Testis (tissue), 3 donors: Measurements from ENCODE around the gene MYBPC3. TPM values are rescaled to one million over a fixed set of nuclear protein-coding genes. Genes with fewer than 3 reads are reported as not detected.

ENCODE experiments used
- DNase-seq: peaks from one replicate; pipeline ENCODE4 v3.0.0-alpha.2; 2019
- H3K27ac ChIP-seq, 2 donors: fragments of 200-600 bp; sonication (generic); one replicate each; pipeline ENCODE4 v1.5.1; 2019
- H3K27me3 ChIP-seq: fragments of 200-600 bp; sonication (generic); one replicate; pipeline ENCODE4 v1.5.1; 2019
- H3K36me3 ChIP-seq: fragments of 200-600 bp; sonication (generic); one replicate; pipeline ENCODE4 v1.5.1; 2017; ENCODE audit warnings: low read depth; ENCODE audit errors: missing control alignments
- H3K4me1 ChIP-seq: fragments of 200-600 bp; sonication (generic); one replicate; pipeline ENCODE4 v1.5.1; 2019
- H3K4me3 ChIP-seq, 2 donors: fragments of 200-600 bp; sonication (generic); one replicate each; pipeline ENCODE4 v1.5.1; 2017 to 2019
- H3K9me3 ChIP-seq: fragments of 200-600 bp; sonication (generic); one replicate; pipeline ENCODE4 v1.5.1; 2017
- CTCF ChIP-seq, 3 experiments: fragments of 450-650 bp in 2 of 3; fragments of 200-600 bp in 1 of 3; sonication (generic) in 1 of 3; IDR thresholded peaks; one replicate each; pipeline ENCODE4 v1.5.1; 2016 to 2019; ENCODE audit warnings: antibody characterized with exemption in 3 of 3, mild to moderate bottlenecking in 2 of 3, moderate library complexity in 1 of 3
- POLR2A ChIP-seq: fragments of 450-650 bp; IDR thresholded peaks from one replicate; pipeline ENCODE4 v1.6.1; 2017; ENCODE audit warnings: antibody characterized with exemption, mild to moderate bottlenecking, moderate library complexity
- WGBS, 2 donors: methylation state at CpG; one replicate each; pipeline ENCODE4 v1.1.5; 2018; 5-methylcytosine and 5-hydroxymethylcytosine counted together
- intact Hi-C: fragments of 100-400 bp; cut with DNase I; formaldehyde crosslinking; loops from one replicate; pipeline ENCODE4 v1.15.1; 2023; ENCODE audit warnings: low total_unique reads
- polyA plus RNA-seq: library from polyadenylated mRNA; stranded (reverse); fragments of 350-450 nt; fragmentation: Illumina TruSeq; extraction: RNeasy Lipid Tissue Mini Kit (QIAGEN cat#74804); gene quantifications from one replicate; pipeline ENCODE4 v1.2.3, GENCODE V29; 2014; ENCODE audit warnings: low read depth, low replicate concordance; ENCODE audit not compliant: insufficient read depth
- total RNA-seq, 2 donors: library from RNA; depleted of rRNA; stranded (reverse); fragments of >200 nt; gene quantifications; one replicate each; pipeline ENCODE4 v1.2.3, GENCODE V29; 2016

Gene MYBPC3
- total and polyA plus RNA-seq, 3 donors from 2014 or later: 0.68 to 1.7 (median 0.79) TPM

GRCh38 chr11:47396049-47396320, 43.5 kb upstream of the MYBPC3 start:
- DNase-seq: no peak
- 83 to 93% methylated on average over 3 of the region's 3 CpGs for WGBS, 2 donors
- intact Hi-C loops: no loop called here
- Histone ChIP-seq H3K4me1 (peaks cover 11% of the 10 kb centered on the region), H3K36me3 (no peaks in the 10 kb centered on the region), H3K27ac (peak overlapping the region in 1 of 2 donors; percentile 80), H3K4me3 (no peak overlapping the region), H3K9me3 (no peaks in the 10 kb centered on the region), H3K27me3 (no peaks in the 10 kb centered on the region)
- no peak for TF ChIP-seq CTCF (IDR thresholded peaks at IDR 0.05)
- no peak for TF ChIP-seq POLR2A

GRCh38 chr11:47395223-47396048, 42.9 kb upstream of the MYBPC3 start:
- intact Hi-C loops: no loop called here

GRCh38 chr11:47394322-47395222, 42.1 kb upstream of the MYBPC3 start:
- no peak for DNase-seq
- TF ChIP-seq POLR2A (no peak), CTCF (IDR thresholded peaks at IDR 0.05) (no peak)
- no peak overlapping the region for H3K4me3 ChIP-seq
- no peaks in the 10 kb centered on the region for H3K27me3 ChIP-seq
- H3K4me1 ChIP-seq: no peaks in the 10 kb centered on the region
- intact Hi-C loops: no loop called here
- H3K36me3 ChIP-seq: no peaks in the 10 kb centered on the region
- peak overlapping the region; percentile 55 to 80 for H3K27ac ChIP-seq
- no peaks in the 10 kb centered on the region for H3K9me3 ChIP-seq
- 77 to 89% methylated on average over 25 to 35 of the region's 39 CpGs for WGBS, 2 donors

More at GRCh38 chr11:47395223-47396048, 42.9 kb upstream of the MYBPC3 start:
- no peak for TF ChIP-seq POLR2A
- TF ChIP-seq CTCF (IDR thresholded peaks at IDR 0.05): no peak
- Histone ChIP-seq H3K27me3 (no peaks in the 10 kb centered on the region), H3K27ac (peak overlapping the region; percentile 55 to 80), H3K4me1 (peaks cover 6% of the 10 kb centered on the region), H3K36me3 (no peaks in the 10 kb centered on the region), H3K9me3 (no peaks in the 10 kb centered on the region), H3K4me3 (no peak overlapping the region)
- WGBS, 2 donors: 69 to 79% methylated on average over 4 to 25 of the region's 25 CpGs
- DNase-seq: no peak

GRCh38 chr11:47394050-47394321, 41.5 kb upstream of the MYBPC3 start:
- no peaks in the 10 kb centered on the region for H3K9me3 ChIP-seq
- DNase-seq: no peak
- no peaks in the 10 kb centered on the region for H3K27me3 ChIP-seq
- peak overlapping the region in 1 of 2 donors; percentile 80 for H3K27ac ChIP-seq
- 80 to 90% methylated on average over 3 to 9 of the region's 9 CpGs for WGBS, 2 donors
- intact Hi-C loops: no loop called here
- no peak overlapping the region for H3K4me3 ChIP-seq
- H3K4me1 ChIP-seq: no peaks in the 10 kb centered on the region
- TF ChIP-seq CTCF (IDR thresholded peaks at IDR 0.05) (no peak), POLR2A (no peak)
- H3K36me3 ChIP-seq: no peaks in the 10 kb centered on the region
